HG03558 (cell line): ENCODE results near the gene SSRP1.
"Not testable (repeated sequence)": the region's sequence is repeated elsewhere in the genome, so short reads cannot be mapped to it uniquely, and the experiment has no call there.

Source experiments
- ATAC-seq: cut with Tn5 transposase; IDR thresholded peaks from one replicate; pipeline ENCODE4 v1.9.1; 2021; ENCODE audit warnings: moderate number of reproducible peaks; ENCODE audit not compliant: unreplicated experiment; ENCODE audit errors: extremely low read depth

Gene SSRP1

DNA sequence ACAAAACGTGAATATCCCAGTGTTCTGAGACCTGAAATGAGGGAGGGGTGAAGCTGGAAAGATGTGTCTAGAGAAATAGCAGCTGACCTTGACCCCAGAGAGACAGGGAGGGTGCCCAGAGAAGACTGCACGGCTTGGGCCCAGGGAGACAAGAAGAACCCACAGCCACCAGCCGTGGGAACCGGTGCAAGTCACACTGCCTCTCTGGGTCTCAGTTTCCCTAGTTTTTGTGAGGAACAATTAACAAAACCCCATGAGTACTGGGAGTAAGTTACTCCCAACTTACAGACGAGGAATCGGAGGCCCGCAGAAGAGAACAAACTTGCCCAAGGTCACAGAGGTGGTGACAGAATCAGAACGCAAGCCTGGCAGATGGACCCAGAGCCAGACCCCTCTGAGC is 30.2 kb downstream of the SSRP1 start:
- ATAC-seq: no peak

DNA sequence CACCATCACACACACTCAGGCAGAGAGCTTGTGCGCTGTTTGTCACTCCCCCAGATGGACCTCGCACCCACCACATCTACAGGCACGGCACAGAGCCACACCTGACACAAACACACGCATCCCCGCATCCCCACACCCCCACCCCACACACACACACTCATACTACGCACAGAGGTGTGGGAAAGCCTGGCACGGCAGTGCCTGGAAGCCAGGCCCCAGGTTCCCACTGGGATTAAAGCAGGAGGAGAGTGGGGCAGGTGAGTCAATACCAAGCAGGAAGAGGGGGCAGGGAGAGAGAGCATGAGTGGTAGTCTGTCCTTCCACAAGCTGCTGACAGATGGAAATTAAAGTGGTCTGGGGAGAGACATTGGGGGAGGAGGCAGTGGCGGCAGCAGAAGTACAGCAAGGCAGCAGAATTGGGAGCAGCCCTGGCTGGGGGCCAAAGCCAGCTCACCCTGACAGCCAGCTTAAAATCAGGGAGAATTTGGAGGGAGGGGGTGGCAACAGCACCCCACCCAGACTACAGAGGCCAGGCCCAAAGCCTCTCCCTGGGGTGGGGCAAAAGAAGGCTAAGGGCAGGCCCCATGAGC is 31.6 kb downstream of the SSRP1 start:
- no peak for ATAC-seq

DNA sequence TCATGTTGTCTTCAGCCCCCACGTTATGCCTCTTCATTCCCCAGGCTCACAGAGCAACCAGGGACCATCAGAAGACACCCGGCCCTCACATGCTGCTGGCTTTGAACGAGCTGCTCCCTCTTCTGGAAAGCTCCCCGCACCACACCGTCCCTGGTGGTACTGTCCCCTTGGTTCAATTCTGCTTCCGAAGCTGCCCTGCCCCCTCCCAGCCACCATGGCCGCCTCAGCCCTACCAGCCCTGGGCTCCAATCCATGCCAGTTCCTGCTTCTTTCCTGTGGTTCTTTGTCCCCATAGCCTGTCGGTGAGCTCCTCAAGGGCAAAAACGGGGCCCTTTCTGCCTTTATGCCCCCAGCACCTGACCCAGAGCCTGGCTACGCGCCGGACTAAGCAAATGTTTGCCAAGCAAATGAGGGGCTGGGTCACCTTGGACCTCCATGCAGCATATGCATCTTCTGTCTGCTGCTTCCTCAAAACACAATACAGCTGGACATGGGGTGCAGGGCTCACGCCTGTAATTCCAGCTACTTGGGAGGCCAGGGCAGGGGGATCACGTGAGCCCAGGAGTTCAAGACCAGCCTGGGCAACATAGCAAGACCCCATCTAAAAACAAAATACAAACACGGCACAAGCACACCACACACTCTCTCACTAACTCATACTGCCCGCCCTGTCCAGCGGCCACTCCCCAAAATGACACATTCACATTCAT is 32.3 kb downstream of the SSRP1 start:
- no peak for ATAC-seq

DNA sequence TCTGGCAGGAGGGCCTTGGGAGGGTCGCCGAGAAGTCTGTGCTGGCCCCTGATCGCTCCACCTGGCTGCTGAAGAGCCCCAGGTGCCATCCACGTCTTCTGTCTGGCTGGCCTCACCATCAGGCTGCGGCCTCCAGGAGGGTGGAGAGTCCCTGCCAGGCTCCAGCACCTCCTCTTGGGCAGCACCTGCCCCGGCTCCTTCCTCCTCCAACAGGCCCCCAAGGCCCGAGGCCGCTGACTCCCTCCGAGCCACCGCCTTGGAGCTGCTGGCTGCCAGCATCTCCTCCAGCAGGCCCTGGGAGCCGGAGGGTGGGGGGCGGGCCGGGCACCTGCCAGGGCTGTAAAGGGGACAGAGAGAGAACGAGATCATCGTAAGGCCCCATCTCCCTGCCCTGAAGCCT is 33.2 kb downstream of the SSRP1 start:
- no peak for ATAC-seq

DNA sequence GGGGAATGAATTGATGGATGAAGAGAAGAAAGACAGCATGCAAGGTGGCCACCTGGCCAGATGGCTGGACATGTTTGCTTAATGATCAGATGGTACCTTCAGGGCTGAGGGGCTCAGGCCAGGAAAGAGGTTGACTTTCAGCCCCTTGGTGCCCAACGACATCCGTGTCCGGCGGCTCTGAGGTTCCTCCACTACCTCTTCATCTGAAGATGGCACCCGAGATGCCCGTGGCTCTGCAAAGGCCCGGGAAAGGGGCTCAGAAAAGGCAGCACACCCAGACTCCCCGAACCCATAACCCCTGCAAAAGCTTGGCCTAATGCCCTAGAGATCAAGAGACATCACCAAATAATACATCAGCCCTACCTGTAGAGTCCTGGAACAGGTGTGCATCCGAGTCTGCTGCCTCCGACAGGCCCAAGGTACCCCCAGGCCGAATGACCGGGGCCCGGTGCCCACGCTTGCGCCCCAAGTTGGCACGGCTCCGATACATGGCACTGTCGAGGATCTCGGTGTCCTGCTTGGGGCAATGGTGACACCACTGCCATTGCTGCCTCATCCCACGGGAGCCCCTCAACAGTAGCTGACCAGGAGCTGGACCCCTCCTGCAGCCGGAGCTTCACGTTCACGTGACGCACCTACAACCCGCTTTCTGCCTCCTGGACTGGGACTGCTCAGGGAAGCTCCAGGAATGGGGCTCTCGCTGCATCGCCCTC is 33.8 kb downstream of the SSRP1 start:
- ATAC-seq: no peak

DNA sequence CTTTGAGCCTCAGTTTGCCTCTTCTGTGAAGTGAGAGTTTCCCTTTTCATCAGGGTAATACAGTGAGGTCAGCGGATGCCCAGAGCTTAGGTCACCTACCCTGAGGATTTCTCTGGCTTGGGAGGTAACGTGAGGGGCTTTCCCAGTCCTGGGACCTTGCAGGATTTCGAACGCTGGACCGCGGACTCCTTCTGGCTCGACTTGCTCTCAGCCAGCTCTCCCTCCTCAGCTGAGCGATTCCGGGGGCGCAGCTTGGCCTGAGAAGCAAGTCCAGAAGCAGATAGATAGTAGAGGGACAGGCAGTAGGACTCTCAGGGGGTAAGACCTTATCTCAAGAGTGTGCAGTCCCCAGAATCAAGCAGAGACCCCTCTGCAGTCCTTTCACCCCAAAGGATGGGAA is 34.9 kb downstream of the SSRP1 start:
- no peak for ATAC-seq

DNA sequence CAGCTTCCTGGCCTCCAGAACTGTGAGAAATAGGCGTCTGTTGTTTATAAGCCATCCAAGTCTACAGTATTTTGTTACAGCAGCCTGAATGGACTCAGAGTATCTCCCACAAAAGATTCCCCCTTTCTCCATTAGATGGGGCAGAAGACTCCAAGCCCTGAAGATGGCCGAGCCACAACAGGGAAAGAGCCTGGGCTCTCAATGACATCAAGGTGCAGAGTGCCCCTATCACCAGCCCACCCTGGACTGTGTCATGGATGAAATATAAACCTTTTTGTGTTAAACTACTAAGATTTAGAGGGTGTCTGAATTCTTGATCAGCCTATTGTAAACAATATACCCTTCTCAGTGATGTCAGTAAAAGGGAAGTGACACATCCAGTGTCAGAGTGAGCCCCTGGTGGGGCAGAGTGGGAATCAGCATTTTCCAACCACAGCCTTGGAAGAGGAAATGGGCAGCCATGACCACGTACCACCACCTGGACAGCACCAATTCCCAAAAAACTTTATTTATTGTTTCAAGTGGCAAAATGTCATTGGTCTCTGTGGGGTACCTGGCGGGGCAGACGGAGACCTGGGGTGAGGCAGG is 36.4 kb downstream of the SSRP1 start:
- ATAC-seq: no peak

DNA sequence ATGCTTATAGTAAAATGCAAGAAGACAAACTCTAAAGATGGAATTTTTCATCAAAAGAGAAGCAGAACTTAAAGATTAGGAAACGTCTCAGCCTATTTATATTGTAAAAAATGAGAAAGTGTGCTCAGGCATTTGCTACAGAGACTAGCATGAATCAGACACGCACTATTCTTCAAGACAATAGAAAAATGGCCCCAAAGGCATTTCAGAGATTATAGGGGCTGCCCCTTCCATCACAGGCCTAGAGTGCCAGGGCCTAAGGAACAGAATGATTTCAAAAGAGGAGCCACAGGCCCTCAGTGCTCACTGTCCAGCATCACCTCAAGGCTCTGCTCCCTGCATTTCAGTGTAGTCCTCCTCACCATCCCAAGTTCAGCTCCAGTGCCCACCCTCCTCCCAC is 38.5 kb downstream of the SSRP1 start:
- ATAC-seq: no peak

DNA sequence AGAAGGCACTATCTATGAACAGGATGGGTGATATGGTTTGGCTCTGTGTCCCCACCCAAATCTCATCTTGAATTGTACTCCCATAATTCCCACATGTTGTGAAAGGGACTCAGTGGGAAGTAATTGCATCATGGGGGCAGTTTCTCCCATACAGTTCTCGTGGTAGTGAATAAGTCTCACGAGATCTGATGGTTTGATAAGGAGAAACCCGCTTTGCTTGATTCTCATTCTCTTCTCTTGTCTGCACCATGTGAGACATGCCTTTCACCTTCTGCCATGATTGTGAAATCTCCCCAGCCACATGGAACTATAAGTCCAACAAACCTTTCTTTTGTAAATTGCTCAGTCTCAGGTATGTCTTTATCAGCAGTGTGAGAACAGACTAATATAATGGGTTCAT is 39.5 kb downstream of the SSRP1 start:
- ATAC-seq: not testable (repeated sequence)

DNA sequence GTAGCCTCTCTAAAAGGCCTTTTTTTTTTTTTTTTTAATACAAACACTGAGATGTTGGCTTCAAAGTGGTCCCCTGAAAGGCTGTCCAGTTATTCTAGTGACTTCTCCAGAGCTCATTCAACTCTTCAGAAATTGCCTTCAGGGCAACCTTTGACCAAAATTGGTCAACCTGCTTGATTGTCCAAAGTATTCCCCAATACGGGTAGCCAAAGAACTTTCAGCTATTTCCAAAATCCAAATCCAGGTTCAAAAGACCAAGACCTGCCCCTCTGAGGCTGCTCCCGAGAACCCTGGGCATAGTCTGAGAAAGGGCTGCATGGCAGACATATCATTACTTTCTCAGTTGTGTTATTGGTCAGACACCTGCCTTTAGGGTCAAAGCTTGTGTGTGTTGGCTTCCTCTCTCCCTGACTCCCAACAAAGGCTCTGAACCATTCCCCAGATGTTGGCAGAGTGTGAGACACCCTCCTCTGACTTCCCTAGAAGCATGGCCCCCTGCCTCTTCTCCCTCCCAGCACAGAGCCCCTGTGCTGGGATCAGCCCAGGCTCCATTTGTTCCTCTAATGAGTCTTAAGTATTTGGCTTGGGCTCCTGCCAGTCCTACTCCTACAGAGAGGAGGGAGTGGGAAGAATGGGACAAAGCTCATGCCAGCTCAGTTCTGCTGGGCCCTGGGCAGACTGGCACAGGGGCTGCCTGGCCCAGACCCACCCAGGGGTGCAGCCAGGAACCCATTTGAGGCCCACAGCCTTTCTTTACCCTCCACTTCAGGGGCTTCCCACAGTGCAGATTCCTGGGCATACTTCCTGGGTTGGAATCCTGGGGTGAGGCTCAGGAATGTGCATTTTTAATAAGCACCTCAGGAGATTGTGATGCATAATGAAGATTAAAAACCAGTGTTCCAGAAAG is 41.2 kb downstream of the SSRP1 start:
- no peak for ATAC-seq

DNA sequence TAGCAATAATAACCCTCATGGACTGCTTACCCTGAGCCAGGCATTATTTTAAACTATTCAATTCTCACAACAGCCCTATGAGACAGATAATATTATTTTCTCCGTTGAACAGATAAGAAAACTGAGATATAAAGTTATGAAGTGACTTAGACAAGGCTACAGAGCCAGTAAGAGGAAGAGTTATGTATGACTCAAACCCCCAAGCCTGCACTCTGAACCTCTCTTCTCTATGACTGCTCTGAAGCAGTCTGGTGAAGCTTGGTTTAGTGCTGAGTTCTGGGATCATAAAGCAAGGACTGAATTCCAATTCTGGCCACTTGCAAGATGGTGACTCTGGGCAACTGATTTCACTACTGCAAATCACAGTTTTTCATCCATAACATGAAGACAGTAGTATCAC is 45.4 kb downstream of the SSRP1 start:
- ATAC-seq: no peak

DNA sequence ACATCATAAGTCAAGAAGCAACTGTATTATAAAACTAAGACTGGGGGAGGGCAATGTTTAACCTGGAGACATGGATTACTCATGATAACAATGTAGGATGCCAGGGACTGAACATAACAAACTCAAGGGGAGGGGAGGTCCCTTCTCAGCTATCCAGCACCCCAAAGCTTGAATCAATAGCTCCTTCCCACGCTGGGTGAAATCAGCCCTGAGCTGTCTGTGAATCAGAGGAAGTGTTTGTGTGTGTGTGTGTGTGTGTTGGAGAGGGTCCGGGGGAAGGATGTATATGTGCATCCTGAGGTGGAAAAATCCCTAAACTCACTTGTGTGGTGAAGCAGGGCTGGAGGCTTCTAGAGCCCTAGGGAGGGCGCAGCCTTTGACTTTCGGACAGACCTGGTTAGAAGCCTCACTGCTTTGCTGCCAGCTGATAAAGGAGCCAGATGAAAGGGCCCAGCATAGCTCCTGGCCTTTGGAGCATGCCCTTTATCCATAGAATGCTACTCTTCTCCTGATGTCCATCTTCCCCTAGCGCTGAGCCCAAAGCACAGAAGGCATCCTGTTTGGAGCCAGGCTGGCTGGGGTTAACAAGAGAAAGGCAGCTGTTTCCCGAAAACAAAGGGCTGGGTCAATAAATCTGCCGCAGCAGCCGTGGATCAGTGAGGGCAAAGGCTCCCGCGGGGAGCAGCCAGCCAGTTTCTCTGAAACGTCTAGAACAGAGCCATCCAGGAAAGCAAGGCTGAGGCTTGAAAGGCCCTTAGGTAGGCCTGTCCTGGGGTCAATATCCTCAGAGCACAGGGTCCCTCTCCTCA is 46.7 kb downstream of the SSRP1 start:
- ATAC-seq: no peak

DNA sequence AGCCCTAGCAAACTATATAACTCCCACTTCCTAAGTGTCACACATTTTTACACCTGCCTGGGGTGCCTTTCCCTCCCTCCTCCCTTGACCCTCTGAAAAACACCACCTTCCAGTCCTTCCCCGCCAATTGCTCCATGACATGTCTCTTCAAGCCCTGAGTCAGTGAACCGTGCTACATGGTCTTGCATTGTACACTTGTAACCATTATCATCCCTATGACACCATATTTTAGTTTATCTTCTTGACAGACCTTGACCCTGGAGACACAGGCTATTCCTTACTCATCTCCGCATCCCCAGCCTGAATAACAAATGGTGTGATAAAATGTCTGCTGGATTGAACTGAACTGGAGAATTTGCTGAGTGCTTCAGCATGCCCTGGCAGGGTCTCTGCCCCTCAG is 47.8 kb downstream of the SSRP1 start:
- ATAC-seq: no peak

DNA sequence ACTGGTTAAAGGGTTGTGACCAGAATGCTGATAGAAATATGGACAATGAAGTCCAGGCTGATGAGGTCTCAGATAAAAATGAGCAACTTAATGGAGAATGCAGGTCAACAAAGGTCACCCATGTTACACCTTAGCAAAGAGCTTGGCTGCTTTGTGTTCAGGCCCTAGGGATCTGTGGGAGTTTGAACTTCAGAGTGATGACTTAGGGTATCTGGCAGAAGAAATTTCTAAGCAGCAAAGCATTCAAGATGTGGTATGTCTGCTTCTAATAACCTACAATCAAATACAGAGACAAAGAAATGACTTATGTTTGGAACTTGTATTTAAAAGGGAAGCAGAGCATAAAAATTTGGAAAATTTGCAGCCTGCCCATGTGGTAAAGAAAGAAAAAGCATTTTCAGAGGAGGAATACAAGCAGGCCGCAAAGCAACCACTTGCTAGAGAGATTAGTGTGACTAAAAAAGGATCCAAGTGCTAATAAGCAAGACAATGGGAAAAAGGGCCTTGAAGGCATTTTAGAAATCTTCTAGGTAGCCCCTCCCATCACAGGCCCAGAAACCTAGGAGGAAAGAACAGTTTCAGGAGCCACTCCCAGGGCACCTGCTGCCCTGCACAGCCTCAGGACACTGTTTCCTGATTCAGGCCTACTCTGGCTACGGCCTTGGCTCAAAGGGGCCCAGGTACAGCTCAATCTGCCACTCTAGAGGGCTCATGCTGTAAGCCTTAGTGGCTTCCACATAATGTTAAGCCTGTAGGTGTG is 52.3 kb downstream of the SSRP1 start:
- ATAC-seq: no peak

DNA sequence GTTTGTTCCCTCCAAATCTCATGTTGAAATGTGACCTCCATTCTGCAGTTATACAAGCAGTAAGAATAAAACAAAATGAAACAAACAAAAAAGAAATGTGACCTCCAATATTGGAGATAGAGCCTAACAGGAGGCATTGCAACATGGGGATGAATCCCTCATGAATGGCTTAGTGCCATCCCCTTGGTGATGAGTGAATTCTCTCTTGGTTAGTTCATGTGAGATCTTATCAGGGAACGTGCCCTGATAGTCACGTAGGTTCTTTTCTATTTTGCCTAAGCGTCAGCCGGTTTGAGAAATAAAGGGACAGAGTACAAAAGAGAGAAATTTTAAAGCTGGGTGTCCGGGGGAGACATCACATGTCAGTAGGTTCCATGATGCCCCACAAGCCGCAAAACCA is 54.1 kb downstream of the SSRP1 start:
- not testable (repeated sequence) for ATAC-seq

DNA sequence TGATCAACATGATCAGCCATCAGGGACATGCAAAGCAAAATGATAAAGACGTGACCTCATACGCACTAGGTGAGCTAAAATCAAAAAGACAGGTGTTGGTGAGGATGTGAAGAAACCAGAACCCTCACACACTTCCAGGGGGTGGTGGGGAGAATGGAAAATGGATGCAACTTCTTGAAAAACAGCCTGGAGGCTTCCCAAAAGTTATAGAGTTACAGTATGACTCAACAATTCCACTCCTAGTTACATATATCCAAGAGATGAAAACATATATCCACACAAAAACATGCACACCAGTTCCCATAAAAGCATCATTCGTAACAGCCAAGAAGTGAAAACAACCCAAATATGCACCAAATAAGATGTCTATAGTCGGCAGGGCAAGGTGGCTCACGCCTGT is 56.6 kb downstream of the SSRP1 start:
- no peak for ATAC-seq

DNA sequence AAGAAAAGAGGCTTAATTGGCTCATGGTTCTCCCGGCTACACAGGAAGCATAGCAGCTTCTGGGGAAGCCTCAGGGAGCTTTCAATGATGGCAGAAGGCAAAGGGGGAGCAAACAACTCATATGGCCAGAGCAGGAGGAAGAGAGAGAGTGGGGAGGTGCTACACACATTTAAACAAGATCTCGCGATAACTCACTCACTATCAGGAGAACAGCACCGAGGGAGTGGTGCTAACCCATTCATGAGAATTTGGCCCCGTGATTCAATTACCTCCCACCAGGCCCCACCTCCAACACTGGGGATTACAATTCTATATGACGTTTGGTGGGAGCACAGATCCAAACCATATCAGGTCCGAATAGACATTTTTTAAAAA is 57.0 kb downstream of the SSRP1 start:
- ATAC-seq: no peak

DNA sequence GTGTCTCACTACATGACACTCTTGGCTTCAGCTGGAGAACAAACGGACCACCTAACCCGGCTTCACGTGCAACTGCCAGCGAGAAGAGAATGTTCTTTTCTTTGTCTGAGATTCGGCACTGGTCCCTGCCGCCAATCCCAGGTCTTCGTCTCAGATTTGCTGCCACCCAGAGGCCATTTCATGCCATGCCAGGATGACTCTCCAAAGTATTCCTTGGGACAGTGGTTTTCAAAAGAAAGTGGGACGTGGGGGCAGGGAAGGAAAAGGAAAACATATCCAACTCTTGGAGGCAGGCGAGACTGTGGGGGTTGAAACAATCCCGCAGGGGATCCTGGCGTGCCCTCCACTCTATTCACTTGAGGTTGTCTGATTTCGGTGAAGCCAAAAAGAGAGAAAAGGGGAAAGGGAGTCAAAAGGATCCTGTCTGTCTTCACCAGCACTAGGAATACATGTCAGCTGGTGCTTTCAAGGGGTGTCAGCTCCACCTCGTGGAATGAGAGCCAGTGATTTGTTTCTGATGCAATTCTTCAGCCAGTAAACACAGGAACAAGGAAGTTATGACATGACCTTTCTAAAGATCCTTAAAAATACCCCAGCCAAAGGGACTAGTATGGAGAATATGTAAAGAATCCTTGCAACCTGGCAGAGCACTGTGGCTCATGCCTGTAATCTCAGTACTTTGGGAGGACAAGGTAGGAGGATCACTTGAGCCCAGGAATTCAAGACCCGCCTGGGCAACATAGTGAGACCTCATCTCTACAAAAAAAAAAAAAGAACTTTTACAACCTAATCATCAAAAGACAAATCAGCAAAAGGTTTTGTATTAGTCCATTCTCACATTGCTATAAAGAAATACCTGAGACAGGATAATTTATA is 57.6 kb downstream of the SSRP1 start:
- no peak for ATAC-seq
